SK-N-SH (cell line): ENCODE measurements around the gene ITFG1. TPM values are rescaled to one million over a fixed set of nuclear protein-coding genes. Genes with fewer than 3 reads are reported as not detected.

Experiments
- CTCF ChIA-PET: fragments of 300-600, 350-600 bp; formaldehyde crosslinking; extraction: SDS; loops from one replicate; lab custom pipeline; 2021; lab: Yijun Ruan, JAX
- POLR2A ChIA-PET: fragments of 350-600 bp; sonication (Branson Sonifier 250); formaldehyde crosslinking; extraction: SDS; loops from one replicate; lab custom pipeline; 2020; ENCODE audit warnings: antibody characterized with exemption, inconsistent platforms; lab: Yijun Ruan, JAX
- DNase-seq: peaks from one replicate; pipeline ENCODE4 v3.0.0; 2012
- H2AFZ ChIP-seq: fragments of 200-600 bp; sonication (generic); 2 replicates; pipeline ENCODE4 v1.8.1; 2016; ENCODE audit warnings: antibody characterized with exemption, mild to moderate bottlenecking, low read depth
- H3F3A ChIP-seq: fragments of 200-600 bp; sonication (generic); replicated peaks from 2 replicates; pipeline ENCODE3; 2016; ENCODE audit warnings: antibody characterized with exemption, mild to moderate bottlenecking; ENCODE audit not compliant: insufficient read depth
- H3K27ac ChIP-seq, 2 experiments: fragments of 200-500 bp in 1 of 2; fragments of 200-600 bp in 1 of 2; sonication (Bioruptor generic) in 1 of 2; sonication (generic), shearing (Covaris generic) in 1 of 2; 2 replicates each; pipeline versions ENCODE4 v1.5.1 to v1.6.1; 2014 to 2016; ENCODE audit warnings: low read depth in 2 of 2, inconsistent platforms in 1 of 2, low read length in 1 of 2, mild to moderate bottlenecking in 1 of 2, mixed read lengths in 1 of 2
- H3K27me3 ChIP-seq: fragments of 200-600 bp; sonication (generic), shearing (Covaris generic); 2 replicates; pipeline ENCODE4 v1.6.1; 2016; ENCODE audit warnings: mixed run types; ENCODE audit not compliant: insufficient read depth
- H3K36me3 ChIP-seq, 2 experiments: fragments of 200-500 bp in 1 of 2; fragments of 200-600 bp in 1 of 2; sonication (Bioruptor generic) in 1 of 2; sonication (generic) in 1 of 2; replicated peaks in 1 of 2; 2 replicates each; pipeline versions ENCODE3 to v1.5.1; 2014 to 2016; ENCODE audit warnings: low read length in 1 of 2, mild to moderate bottlenecking in 1 of 2; ENCODE audit not compliant: insufficient read depth in 2 of 2, control insufficient read depth in 1 of 2
- H3K4me1 ChIP-seq, 2 experiments: fragments of 200-500 bp in 1 of 2; fragments of 200-600 bp in 1 of 2; sonication (Bioruptor generic) in 1 of 2; sonication (generic), shearing (Covaris generic) in 1 of 2; 2 replicates each; pipeline versions ENCODE4 v1.5.1 to v1.6.1; 2014 to 2016; ENCODE audit warnings: low read depth in 1 of 2, low read length in 1 of 2, mixed run types in 1 of 2; ENCODE audit not compliant: insufficient read depth in 2 of 2, control insufficient read depth in 1 of 2
- H3K4me2 ChIP-seq: fragments of 200-600 bp; sonication (generic), shearing (Covaris generic); 2 replicates; pipeline ENCODE4 v1.6.1; 2017; ENCODE audit warnings: mixed run types
- H3K4me3 ChIP-seq, 2 experiments: fragments of 200-500 bp in 1 of 2; fragments of 200-600 bp in 1 of 2; sonication (Bioruptor generic) in 1 of 2; sonication (generic), shearing (Covaris generic) in 1 of 2; 2 replicates each; pipeline versions ENCODE4 v1.5.1 to v1.8.1; 2014 to 2016; ENCODE audit warnings: low read depth in 2 of 2, inconsistent platforms in 1 of 2, low read length in 1 of 2, mild to moderate bottlenecking in 1 of 2, mixed read lengths in 1 of 2, moderate library complexity in 1 of 2
- H3K79me2 ChIP-seq: fragments of 200-600 bp; sonication (generic); 2 replicates; pipeline ENCODE4 v1.8.1; 2017; ENCODE audit warnings: mild to moderate bottlenecking; ENCODE audit not compliant: insufficient read depth
- H3K9ac ChIP-seq: fragments of 200-600 bp; sonication (generic); 2 replicates; pipeline ENCODE4 v1.6.1; 2017; ENCODE audit warnings: mixed run types
- H3K9me2 ChIP-seq: fragments of 200-600 bp; sonication (generic); 2 replicates; pipeline ENCODE4 v1.6.1; 2017; ENCODE audit warnings: mixed run types
- H3K9me3 ChIP-seq: fragments of 200-600 bp; sonication (generic); 2 replicates; pipeline ENCODE4 v1.6.1; 2017; ENCODE audit warnings: mixed run types, mild to moderate bottlenecking, moderate library complexity
- H4K20me1 ChIP-seq: fragments of 200-600 bp; sonication (generic); 2 replicates; pipeline ENCODE4 v1.6.1; 2017; ENCODE audit warnings: mild to moderate bottlenecking, mixed run types; ENCODE audit not compliant: insufficient read depth
- CHD2 ChIP-seq: fragments of 150-350 bp; IDR thresholded peaks from 2 replicates; pipeline ENCODE4 v1.6.1; 2018; ENCODE audit warnings: low read length; ENCODE audit not compliant: partially characterized antibody
- ELF1 ChIP-seq: IDR thresholded peaks from 2 replicates; pipeline ENCODE4 v1.4.0; 2012
- FOXJ3 ChIP-seq: sonication (generic); formaldehyde crosslinking; IDR thresholded peaks from 2 replicates; pipeline ENCODE4 v1.5.1; 2020; ENCODE audit warnings: mild to moderate bottlenecking, missing genetic modification reagents
- GABPA ChIP-seq: IDR thresholded peaks from 2 replicates; pipeline ENCODE4 v1.4.0; 2012; ENCODE audit warnings: low read depth, mild to moderate bottlenecking
- GATA2 ChIP-seq: sonication (generic); formaldehyde crosslinking; IDR thresholded peaks from 2 replicates; pipeline ENCODE4 v1.5.0; 2020; ENCODE audit warnings: mild to moderate bottlenecking, missing genetic modification reagents
- JUND ChIP-seq: IDR thresholded peaks from 2 replicates; pipeline ENCODE4 v1.4.0; 2012
- MEF2A ChIP-seq: IDR thresholded peaks from 2 replicates; pipeline ENCODE4 v1.4.0; 2012; ENCODE audit warnings: low read depth, borderline replicate concordance
- NRF1 ChIP-seq: IDR thresholded peaks from 2 replicates; pipeline ENCODE4 v1.6.1; 2012; ENCODE audit warnings: low read depth, mild to moderate bottlenecking, low read length
- RCOR1 ChIP-seq: fragments of 150-350 bp; IDR thresholded peaks from 2 replicates; pipeline ENCODE4 v1.6.1; 2017; ENCODE audit warnings: antibody characterized with exemption, low read length
- RFX5 ChIP-seq: IDR thresholded peaks from 2 replicates; pipeline ENCODE4 v1.6.1; 2012; ENCODE audit warnings: mild to moderate bottlenecking, improper control_type of control experiment, low read length
- RXRA ChIP-seq: IDR thresholded peaks from 2 replicates; pipeline ENCODE4 v1.4.0; 2012; ENCODE audit warnings: low read depth, mild to moderate bottlenecking, borderline replicate concordance
- SIN3A ChIP-seq: IDR thresholded peaks from 2 replicates; pipeline ENCODE4 v1.6.1; 2012; ENCODE audit warnings: low read depth, mild to moderate bottlenecking, low read length, moderate library complexity, borderline replicate concordance
- TAF1 ChIP-seq: IDR thresholded peaks from 2 replicates; pipeline ENCODE4 v1.6.1; 2012; ENCODE audit warnings: low read depth, mild to moderate bottlenecking, low read length, moderate library complexity, borderline replicate concordance
- USF1 ChIP-seq: IDR thresholded peaks from 2 replicates; pipeline ENCODE4 v1.4.0; 2012; ENCODE audit warnings: low read depth, borderline replicate concordance
- USF2 ChIP-seq: fragments of 150-350 bp; IDR thresholded peaks from 2 replicates; pipeline ENCODE4 v1.6.1; 2017; ENCODE audit warnings: antibody characterized with exemption, low read length, low read depth, borderline replicate concordance
- YY1 ChIP-seq: IDR thresholded peaks from 2 replicates; pipeline ENCODE4 v1.4.0; 2012; ENCODE audit warnings: low read depth, mild to moderate bottlenecking
- WGBS: methylation state at CpG from one replicate; pipeline ENCODE4 v1.1.6; 2017; ENCODE audit warnings: low lambda C conversion rate; 5-methylcytosine and 5-hydroxymethylcytosine counted together
- polyA plus RNA-seq, 3 experiments: library from polyadenylated mRNA; depleted of rRNA; stranded (reverse); fragments of >200 nt; gene quantifications; 2 replicates each; pipeline ENCODE4 v1.2.3, GENCODE V29; 2012
- TF ChIP-seq, protein P1 (sequence below): IDR thresholded peaks from 2 replicates; pipeline ENCODE4; 2012

Gene ITFG1
- polyA plus RNA-seq, 1 of the 3 experiments (the other 2 are of a cell fraction), result 48.6 TPM

DNA sequence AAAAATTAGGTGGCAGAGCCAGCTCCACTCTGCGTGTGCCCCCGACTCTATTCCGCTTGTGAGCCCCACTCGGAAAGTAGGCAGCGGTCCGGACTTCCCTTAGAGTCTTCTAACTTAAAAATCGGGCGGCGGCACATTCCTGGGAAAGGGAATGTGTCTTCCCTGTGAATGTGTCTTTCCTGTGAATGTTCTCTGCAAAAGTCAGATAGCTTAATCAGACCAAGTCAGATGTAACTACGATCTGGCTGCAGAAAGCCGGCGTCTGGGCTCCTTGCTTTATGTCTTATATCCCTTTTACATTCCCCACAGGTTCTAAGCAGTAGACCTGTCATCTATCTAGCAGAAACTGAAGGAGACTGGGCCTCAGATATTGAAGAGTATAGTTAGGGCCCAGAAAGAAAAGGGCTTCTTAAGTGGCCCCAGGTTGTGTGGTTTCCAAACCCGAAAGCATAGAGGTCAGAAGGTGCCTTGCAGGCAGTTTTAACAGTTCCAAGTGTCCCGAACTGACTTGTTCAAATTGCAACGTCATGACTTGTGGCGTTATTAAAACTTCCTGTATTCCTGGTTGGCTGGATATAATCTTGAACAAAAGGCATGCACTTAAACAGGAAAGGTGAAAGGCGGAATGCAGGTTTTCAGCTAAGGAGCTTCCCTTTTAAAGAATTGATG is 869 bp upstream of the ITFG1 start:
- Histone ChIP-seq H3K4me1 (peaks cover 20 to 42% of the 10 kb centered on the region in 2 experiments; a peak in 3 of 4 replicates), H3K27ac (peak overlapping the region; percentile 98 to 99), H2AFZ (peak overlapping the region; percentile 90), H3K36me3 (peaks cover 20 to 27% of the 10 kb centered on the region in 2 experiments), H4K20me1 (no peaks in the 10 kb centered on the region), H3K4me3 (peak overlapping the region; percentile 88 to 98), H3K4me2 (peak overlapping the region; percentile 83), H3K9ac (peak overlapping the region; percentile 84), H3K27me3 (no peaks in the 10 kb centered on the region), H3K9me2 (no peaks in the 10 kb centered on the region), H3K9me3 (no peaks in the 10 kb centered on the region), H3K79me2 (peaks cover 43% of the 10 kb centered on the region), H3F3A (peaks cover 9% of the 10 kb centered on the region)
- no peak for TF ChIP-seq NRF1
- TF ChIP-seq FOXJ3 (CRISPR knock-in tag), result no peak
- no peak for TF ChIP-seq RXRA
- TF ChIP-seq YY1, result no peak
- no peak for TF ChIP-seq ELF1
- no peak for TF ChIP-seq RCOR1
- TF ChIP-seq, protein P1, sequence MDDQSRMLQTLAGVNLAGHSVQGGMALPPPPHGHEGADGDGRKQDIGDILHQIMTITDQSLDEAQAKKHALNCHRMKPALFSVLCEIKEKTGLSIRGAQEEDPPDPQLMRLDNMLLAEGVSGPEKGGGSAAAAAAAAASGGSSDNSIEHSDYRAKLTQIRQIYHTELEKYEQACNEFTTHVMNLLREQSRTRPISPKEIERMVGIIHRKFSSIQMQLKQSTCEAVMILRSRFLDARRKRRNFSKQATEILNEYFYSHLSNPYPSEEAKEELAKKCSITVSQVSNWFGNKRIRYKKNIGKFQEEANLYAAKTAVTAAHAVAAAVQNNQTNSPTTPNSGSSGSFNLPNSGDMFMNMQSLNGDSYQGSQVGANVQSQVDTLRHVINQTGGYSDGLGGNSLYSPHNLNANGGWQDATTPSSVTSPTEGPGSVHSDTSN, result no peak
- no peak for TF ChIP-seq CHD2
- no peak for TF ChIP-seq SIN3A
- no peak for TF ChIP-seq JUND
- no peak for TF ChIP-seq GABPA
- TF ChIP-seq MEF2A, result no peak
- no peak for TF ChIP-seq TAF1
- no peak for TF ChIP-seq GATA2 (CRISPR knock-in tag)
- 7% methylated on average over 17 of the region's 17 CpGs for WGBS
- ChIA-PET POLR2A (no interaction called here), CTCF (interaction anchor here (1.0 to 3.9 kb wide), 9 partner anchors 11 to 652 kb away, joined by 3 to 14 read pairs (median 4); partner anchors contain the start of gene NETO2)
- DNase-seq, result peak; percentile 17

- no peak for DNase-seq
- Histone ChIP-seq H3K27ac (peak overlapping the region; percentile 98 to 99), H2AFZ (peak overlapping the region; percentile 90), H3F3A (peaks cover 9% of the 10 kb centered on the region), H3K4me2 (peak overlapping the region; percentile 83), H3K36me3 (peaks cover 20 to 38% of the 10 kb centered on the region in 2 experiments), H3K9me3 (no peaks in the 10 kb centered on the region), H3K9ac (peak overlapping the region; percentile 84), H3K9me2 (no peaks in the 10 kb centered on the region), H3K4me3 (peak overlapping the region; percentile 88 to 98), H3K4me1 (peaks cover 20 to 42% of the 10 kb centered on the region in 2 experiments; a peak in 3 of 4 replicates), H3K79me2 (peaks cover 34% of the 10 kb centered on the region; the same call in 1 of the 2 replicates), H3K27me3 (no peaks in the 10 kb centered on the region), H4K20me1 (no peaks in the 10 kb centered on the region)
- CTCF ChIA-PET, result interaction anchor here (0.8 to 2.2 kb wide), 7 partner anchors 15 to 657 kb away, joined by 3 to 9 read pairs (median 4); no protein-coding TSS in a partner anchor
- POLR2A ChIA-PET, result interaction anchor here (0.5 to 1.4 kb wide), 2 partner anchors 35 to 61 kb away, joined by 3 read pairs; no protein-coding TSS in a partner anchor
- 10% methylated on average over 4 of the region's 4 CpGs for WGBS
- TF ChIP-seq RFX5 (no peak), RXRA (no peak), USF2 (no peak), USF1 (no peak)
Measured at GRCh38 chr16:47460359-47460710, 528 bp downstream of the ITFG1 start.
